CD4-positive, alpha-beta T cell (primary cell): Measurements from ENCODE around the gene NYAP2. TPM values are rescaled to one million over a fixed set of nuclear protein-coding genes. Genes with fewer than 3 reads are reported as not detected.

Source experiments
- ATAC-seq: fragments of 200-7000 bp; cut with Tn5 transposase; one replicate; pipeline ENCODE4 v1.10.0; 2022; ENCODE audit warnings: mild to moderate bottlenecking; ENCODE audit not compliant: poor library complexity
- CTCF ChIA-PET: fragments of 350-600 bp; sonication (Branson Sonifier 250); formaldehyde crosslinking; loops from one replicate; lab custom pipeline; 2021; ENCODE audit warnings: antibody characterized with exemption, inconsistent platforms; lab: Charles Lee
- POLR2A ChIA-PET: fragments of 350-600 bp; sonication (Branson Sonifier 250); formaldehyde crosslinking; loops from one replicate; lab custom pipeline; 2021; ENCODE audit warnings: antibody characterized with exemption, inconsistent platforms; lab: Charles Lee
- DNase-seq, 14 experiments: peaks; one replicate each; pipeline ENCODE4 v3.0.0-alpha.2; 2013 to 2020; ENCODE audit warnings: mixed read lengths in 2 of 14
- H3K27ac ChIP-seq, 2 donors: one replicate each; pipeline versions ENCODE4 v1.5.1 to v1.7.0; 2013; ENCODE audit warnings: low read length in 2 of 2, low read depth in 1 of 2, mild to moderate bottlenecking in 1 of 2
- H3K27me3 ChIP-seq, 2 experiments: 1 replicate in 1 of 2; 2 replicates in 1 of 2; pipeline versions ENCODE4 v1.6.1 to v1.7.0; 2013; ENCODE audit warnings: low read length in 2 of 2, control low read depth in 1 of 2, mild to moderate bottlenecking in 1 of 2, moderate library complexity in 1 of 2; ENCODE audit not compliant: insufficient read depth in 2 of 2, control insufficient read depth in 1 of 2
- H3K36me3 ChIP-seq: one replicate; pipeline ENCODE4 v1.6.1; 2013; ENCODE audit warnings: low read length, control low read depth; ENCODE audit not compliant: insufficient read depth
- H3K4me1 ChIP-seq: one replicate; pipeline ENCODE4 v1.6.1; 2013; ENCODE audit warnings: low read length, control low read depth; ENCODE audit not compliant: insufficient read depth
- H3K4me3 ChIP-seq: one replicate; pipeline ENCODE4 v1.5.1; 2013; ENCODE audit warnings: mild to moderate bottlenecking, low read length, moderate library complexity
- H3K9me3 ChIP-seq, 2 experiments: 1 replicate in 1 of 2; 2 replicates in 1 of 2; pipeline versions ENCODE4 v1.6.1 to v1.7.0; 2013; ENCODE audit warnings: low read length in 2 of 2, mild to moderate bottlenecking in 2 of 2, control low read depth in 1 of 2, moderate library complexity in 1 of 2; ENCODE audit not compliant: control insufficient read depth in 1 of 2, insufficient read depth in 1 of 2
- H3K27ac Mint-ChIP-seq: one replicate; pipeline ENCODE4 v1.8.0; 2020; ENCODE audit warnings: mixed read lengths
- H3K27me3 Mint-ChIP-seq: one replicate; pipeline ENCODE4 v1.8.0; 2021; ENCODE audit warnings: mixed read lengths
- H3K36me3 Mint-ChIP-seq: one replicate; pipeline ENCODE4 v1.8.0; 2021; ENCODE audit warnings: low read depth, mixed read lengths
- H3K4me1 Mint-ChIP-seq: one replicate; pipeline ENCODE4 v1.8.0; 2021; ENCODE audit warnings: low read depth, mixed read lengths
- H3K4me3 Mint-ChIP-seq: one replicate; pipeline ENCODE4 v1.8.0; 2020; ENCODE audit warnings: mild to moderate bottlenecking, mixed read lengths
- H3K9me3 Mint-ChIP-seq: one replicate; pipeline ENCODE4 v1.8.0; 2020; ENCODE audit warnings: mixed read lengths
- CTCF ChIP-seq: fragments of 200-600 bp; IDR thresholded peaks from one replicate; pipeline ENCODE4 v1.8.0; 2022; ENCODE audit warnings: antibody characterized with exemption, mild to moderate bottlenecking
- intact Hi-C, 2 experiments: fragments of 100-400 bp; cut with DNase I in 1 of 2; cut with micrococcal nuclease in 1 of 2; formaldehyde crosslinking; loops; one replicate each; pipeline versions ENCODE4 v1.15.1 to v1.9.0; 2023 to 2025; cut with DNase I, micrococcal nuclease
- total RNA-seq, 174 experiments: library from RNA in 2 of 174; stranded (reverse) in 2 of 174; gene quantifications; one replicate each; pipeline ENCODE4 v1.2.3 and lab custom pipeline; 2021 to 2026

Gene NYAP2
- total RNA-seq, 2 experiments from 2014 or later: not detected

- no peak for TF ChIP-seq CTCF
- H3K36me3 Mint-ChIP-seq: no peaks in the 10 kb centered on the region
- Histone ChIP-seq H3K9me3 (no peaks in the 10 kb centered on the region), H3K36me3 (no peaks in the 10 kb centered on the region), H3K27me3 (no peaks in the 10 kb centered on the region), H3K4me1 (no peaks in the 10 kb centered on the region), H3K4me3 (no peak overlapping the region), H3K27ac (no peak overlapping the region)
- no peaks in the 10 kb centered on the region for H3K4me1 Mint-ChIP-seq
- POLR2A ChIA-PET: no interaction called here
- intact Hi-C loops: no loop called here
- no peak overlapping the region for H3K4me3 Mint-ChIP-seq
- no peak for ATAC-seq
- H3K27me3 Mint-ChIP-seq: peaks cover 46% of the 10 kb centered on the region
- no peak overlapping the region for H3K27ac Mint-ChIP-seq
- CTCF ChIA-PET: no interaction called here
- DNase-seq: no peak
- H3K9me3 Mint-ChIP-seq: no peaks in the 10 kb centered on the region
Observed at GRCh38 chr2:225438248-225438647, 38.7 kb downstream of the NYAP2 start.

GRCh38 chr2:225452677-225453076 is 53.2 kb downstream of the NYAP2 start:
- Mint-ChIP-seq H3K4me3 (no peak overlapping the region), H3K36me3 (no peaks in the 10 kb centered on the region), H3K4me1 (no peaks in the 10 kb centered on the region), H3K27me3 (peaks cover 23% of the 10 kb centered on the region), H3K9me3 (no peaks in the 10 kb centered on the region), H3K27ac (no peak overlapping the region)
- TF ChIP-seq CTCF: no peak
- H3K27ac ChIP-seq: no peak overlapping the region
- intact Hi-C loops: no loop called here
- no peaks in the 10 kb centered on the region for H3K4me1 ChIP-seq
- no peak overlapping the region for H3K4me3 ChIP-seq
- H3K36me3 ChIP-seq: no peaks in the 10 kb centered on the region
- ChIA-PET CTCF (no interaction called here), POLR2A (no interaction called here)
- H3K9me3 ChIP-seq: no peaks in the 10 kb centered on the region
- DNase-seq (no peak), ATAC-seq (no peak)
- no peaks in the 10 kb centered on the region for H3K27me3 ChIP-seq

GRCh38 chr2:225454412-225454811 is 54.9 kb downstream of the NYAP2 start:
- ChIA-PET CTCF (no interaction called here), POLR2A (no interaction called here)
- intact Hi-C loops: no loop called here

More at GRCh38 chr2:225454412-225454811, 54.9 kb downstream of the NYAP2 start:
- DNase-seq: no peak
- no peaks in the 10 kb centered on the region for H3K36me3 Mint-ChIP-seq
- no peaks in the 10 kb centered on the region for H3K27me3 ChIP-seq
- H3K36me3 ChIP-seq: no peaks in the 10 kb centered on the region
- no peak overlapping the region for H3K27ac ChIP-seq
- ATAC-seq: no peak
- H3K4me3 Mint-ChIP-seq: no peak overlapping the region
- no peaks in the 10 kb centered on the region for H3K9me3 ChIP-seq
- H3K4me1 Mint-ChIP-seq: no peaks in the 10 kb centered on the region
- no peak for TF ChIP-seq CTCF
- H3K9me3 Mint-ChIP-seq: no peaks in the 10 kb centered on the region
- no peak overlapping the region for H3K27ac Mint-ChIP-seq
- H3K4me3 ChIP-seq: no peak overlapping the region
- H3K27me3 Mint-ChIP-seq: peaks cover 33% of the 10 kb centered on the region
- H3K4me1 ChIP-seq: no peaks in the 10 kb centered on the region
